GM19099 (cell line): ENCODE data around the gene RETSAT.
A peak's percentile ranks its signal among the peaks of the same experiment; 100 is the strongest.

Experiments used
- POLR2A ChIP-seq: IDR thresholded peaks from 3 replicates; pipeline ENCODE4 v1.6.1; 2011; ENCODE audit warnings: low read depth; ENCODE audit not compliant: insufficient read length; ENCODE audit errors: extremely low read depth

Gene RETSAT

DNA sequence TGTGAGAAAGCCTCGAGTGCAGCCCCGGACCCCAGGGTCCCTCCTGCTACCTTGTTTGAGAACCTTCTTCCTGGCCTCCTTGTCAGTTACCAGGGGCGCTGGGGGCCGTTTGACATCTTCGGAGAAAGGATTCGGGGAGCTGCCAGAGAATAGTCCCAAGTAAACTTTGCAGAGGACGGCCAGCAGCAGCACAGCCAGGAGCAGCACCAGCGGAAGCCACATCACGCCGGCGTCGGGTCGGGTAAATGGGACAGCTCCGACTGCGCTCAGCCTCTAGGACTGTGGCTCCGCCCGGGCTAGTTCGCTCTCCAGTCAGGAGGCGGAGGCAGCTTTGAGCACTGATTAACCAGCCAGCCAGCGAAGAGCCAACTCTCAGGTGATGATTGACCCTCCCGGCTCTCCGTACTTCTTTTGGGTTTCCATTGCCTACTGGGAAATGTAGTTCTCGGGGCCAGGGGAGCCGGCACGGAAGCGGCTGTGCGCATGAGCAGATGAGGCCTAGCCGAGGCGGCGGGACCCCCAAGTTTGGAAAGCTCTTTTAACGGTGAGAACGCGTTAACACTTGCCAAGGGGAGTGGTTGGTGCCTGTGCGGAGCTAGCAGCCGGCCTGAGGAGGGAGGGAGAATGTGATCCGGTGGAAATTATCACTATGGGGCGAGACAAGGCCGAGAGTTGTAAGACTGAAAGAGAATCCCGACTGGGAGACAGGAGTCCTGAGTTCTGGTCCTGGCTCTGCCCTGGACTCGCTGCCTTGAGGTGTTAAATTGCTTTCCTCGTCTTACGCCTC is at the start of gene RETSAT, which contains the start of gene ELMOD3:
TSS of gene RETSAT (minus strand) at position 243 of the 787 bp plus-strand sequence. CDS start at position 222, 21 bp downstream.
TSS of gene ELMOD3 (plus strand) at position 484 of the 787 bp plus-strand sequence. CDS start 2,430 bp downstream, outside the sequence.
- peak; percentile 99 for TF ChIP-seq POLR2A

DNA sequence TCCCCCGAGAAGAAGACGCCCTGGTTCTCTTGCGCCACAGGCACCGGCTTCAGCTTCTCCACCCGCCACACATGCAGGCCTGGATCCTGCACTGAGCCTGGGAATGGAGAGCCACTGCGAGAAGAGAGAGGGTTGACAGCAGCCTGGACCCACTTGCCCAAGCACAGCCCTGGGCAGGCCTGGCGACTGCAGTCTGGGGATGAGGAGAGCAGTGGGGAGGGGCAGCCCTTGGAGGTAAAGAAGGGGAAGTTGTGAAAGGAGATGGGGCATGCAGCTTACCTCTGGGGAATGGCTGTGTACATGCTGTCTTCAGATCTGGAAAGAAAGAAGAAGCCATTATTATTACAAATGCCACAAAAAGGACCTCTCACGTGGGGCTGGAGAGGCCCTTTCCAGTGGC is 47.5 kb upstream of the RETSAT start:
- no peak for TF ChIP-seq POLR2A

DNA sequence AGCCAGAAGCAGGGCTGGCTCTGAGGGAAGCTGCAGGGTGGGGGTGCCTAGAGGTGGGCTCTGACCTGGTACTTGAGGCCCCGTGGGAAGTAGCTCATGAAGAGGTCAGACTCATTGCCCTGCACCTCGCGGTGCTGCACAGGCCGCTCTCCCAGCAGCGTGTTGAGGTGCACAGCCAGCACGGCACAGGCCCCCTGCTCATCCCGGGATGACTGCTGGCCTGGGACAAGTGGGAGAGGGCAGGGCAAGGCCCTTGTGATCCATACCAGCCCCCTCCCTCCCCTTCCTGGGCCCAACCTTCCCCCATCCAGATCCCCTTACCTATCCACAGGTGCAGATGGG is 47.1 kb upstream of the RETSAT start:
- no peak for TF ChIP-seq POLR2A

DNA sequence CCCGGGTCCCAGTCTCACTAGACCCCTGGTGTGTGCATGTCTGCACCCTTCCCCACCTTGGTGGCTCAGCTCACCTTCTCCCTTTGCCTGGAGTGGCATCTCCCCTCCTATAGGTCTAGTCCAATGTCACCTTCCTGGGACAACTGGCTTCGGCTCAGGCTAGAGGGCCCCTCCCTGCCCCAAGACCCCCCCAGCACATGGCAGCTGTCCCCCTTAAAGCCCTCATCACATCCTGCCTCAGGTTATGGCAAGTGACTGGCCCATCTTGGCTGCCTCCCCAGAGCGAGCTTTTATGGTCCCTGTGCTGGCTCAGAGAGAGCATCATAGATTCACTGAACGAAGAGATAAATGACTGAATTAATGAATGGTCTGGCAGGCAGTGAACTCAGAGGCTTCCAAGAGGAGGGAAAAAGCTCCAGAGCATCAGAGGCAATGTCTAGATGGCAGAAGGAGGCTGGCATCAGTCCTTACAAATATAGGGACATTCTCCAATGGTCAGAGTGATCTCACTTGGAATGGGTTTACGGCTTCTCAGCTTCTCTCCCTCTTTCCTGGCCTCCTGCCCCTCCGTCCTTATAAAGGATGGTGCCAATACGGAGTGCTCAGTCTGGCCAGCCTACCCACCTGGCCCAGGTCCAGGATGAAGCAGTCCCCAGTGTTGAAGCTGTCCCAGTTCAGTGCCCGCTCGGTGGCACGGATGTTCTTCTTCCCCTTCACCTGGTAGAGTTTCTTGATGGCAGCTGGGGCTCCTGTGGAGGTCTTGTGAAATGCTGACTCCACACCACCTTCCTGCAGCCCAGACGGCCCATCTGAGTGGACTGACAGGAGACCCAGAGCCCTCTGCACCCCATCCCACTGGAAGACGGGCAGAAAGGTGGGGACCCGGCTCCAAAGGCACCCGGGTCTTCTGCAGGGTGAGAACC is 46.5 kb upstream of the RETSAT start:
- no peak for TF ChIP-seq POLR2A

DNA sequence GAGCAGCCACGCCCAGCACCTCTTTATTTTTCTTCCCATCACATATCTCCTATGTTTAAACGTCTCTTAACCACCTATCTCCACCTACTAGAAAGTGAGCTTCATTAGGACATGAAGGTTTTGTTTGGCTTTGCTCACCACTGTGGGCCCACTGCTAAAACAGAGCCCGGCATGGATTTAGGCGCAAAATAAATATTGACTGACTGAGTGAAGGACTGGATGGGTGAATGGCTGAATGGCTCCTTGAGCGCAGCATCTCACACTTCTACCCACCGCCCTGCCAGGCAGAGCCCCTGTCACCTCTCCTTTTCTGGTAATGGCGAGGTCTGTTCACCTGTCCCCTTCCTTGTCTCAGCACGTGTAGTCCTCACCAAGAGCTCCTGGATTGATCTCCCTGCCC is 45.7 kb upstream of the RETSAT start:
- no peak for TF ChIP-seq POLR2A

DNA sequence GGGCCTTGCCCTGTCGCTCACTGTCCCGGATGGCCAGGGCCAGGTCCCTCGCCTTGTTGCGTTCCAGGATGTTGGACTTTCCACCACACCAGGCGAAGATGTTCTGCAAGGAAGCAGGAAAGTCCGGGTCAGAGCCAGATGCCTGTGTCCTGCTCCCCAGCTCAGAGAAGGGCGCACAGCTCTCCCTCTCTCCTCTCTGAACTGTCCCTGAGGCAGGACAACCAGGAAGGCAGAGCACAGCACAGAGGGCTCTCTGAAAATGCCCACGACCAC is 44.8 kb upstream of the RETSAT start:
- TF ChIP-seq POLR2A: no peak

DNA sequence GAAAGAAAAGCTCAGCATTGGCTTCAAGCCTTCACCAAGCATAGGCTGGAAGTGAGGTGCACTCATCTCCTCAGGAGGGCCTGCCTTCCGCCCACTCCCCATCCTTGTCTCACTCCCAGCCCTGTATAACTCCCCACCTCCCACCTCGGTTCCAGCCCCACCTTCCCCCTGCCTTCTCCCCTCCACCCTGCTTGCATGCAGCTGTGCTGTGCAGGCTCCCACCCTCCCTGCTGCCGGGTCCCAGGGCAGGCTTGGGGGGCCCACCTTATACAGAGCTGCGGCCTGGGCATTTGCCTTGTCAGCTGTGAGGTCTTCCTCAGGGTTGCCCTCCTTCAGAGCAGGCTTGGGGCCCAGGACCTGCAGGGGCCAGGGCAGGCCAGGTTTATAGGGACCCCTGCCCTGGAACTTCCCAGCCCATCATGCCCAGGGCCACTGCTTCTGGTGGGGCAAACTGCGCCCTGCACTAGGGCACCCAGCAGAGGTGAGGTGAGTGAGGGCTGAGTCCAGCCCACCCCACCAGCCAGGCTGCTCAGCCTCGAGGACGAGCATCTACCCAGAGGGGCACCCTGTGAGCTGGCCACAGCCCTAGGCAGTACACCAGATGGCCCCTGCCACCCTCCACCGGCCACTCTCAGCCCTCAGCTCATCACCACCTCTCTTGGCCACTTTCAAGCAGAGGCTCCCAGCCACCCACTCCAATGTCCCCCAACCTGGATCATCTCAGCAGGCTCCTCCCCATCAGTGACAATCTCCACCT is 44.3 kb upstream of the RETSAT start:
- no peak for TF ChIP-seq POLR2A

DNA sequence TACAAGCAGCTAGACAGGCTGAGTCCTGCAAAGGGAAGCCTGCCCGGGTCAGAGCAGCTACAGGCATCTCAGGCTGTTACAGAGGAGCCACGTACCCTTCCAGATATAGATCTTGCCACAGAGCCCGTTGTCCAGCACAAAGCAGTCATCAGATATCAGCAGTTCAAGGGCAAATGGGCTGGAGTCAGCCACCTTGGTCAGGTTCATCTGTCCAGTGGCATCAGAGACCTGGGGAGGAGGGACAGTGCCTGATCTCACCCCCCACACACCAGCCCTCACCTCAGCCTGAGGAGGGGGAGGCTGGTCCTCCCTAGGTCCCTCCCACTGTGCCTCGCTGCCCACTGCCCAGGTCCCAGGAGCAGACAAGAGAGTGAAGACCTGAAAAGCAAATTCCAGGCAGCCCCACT is 43.6 kb upstream of the RETSAT start:
- TF ChIP-seq POLR2A: no peak

DNA sequence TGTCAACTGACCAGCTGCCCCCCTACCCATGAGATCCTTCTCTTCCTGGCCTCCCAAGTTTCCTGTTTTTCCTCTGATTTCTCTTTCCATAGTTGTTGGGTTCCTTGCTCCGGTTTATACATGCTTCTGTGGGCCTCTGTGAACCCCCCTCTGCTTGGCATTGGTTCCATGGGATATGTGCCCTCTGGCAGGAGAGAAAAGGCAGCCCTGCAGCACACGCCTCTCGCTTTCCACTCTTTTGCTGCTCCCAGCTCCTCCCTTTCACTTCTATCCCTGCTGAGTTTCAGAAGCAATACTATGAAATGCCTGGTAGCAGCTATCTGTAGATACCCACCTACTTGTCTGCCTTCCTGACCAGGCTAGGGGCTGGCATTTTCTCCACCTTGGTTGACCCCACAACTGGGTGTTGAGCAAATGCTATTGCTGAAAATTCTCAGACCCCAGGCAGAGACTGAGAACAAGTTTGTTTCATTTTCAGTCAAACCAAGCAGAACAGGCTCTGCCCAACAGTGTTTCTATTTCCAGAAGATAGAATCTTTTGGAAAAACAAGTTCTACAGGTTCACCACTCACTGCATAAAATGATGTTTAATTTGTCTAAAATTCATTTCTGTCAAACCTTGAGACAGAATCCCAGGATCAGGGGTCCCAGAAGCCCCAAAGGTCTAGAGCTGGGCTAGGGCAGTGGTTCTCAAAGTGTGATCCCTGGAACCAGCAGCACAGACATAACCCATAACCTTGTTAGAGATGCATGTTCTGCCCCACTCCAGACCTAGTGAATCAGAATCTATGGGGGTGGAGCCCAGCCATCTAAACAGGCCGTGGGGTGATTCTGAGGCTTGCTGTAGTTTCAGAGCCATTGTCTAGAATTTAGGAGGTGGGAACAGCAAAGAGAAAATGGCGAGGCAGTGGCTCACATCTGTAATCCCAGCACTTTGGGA is 42.5 kb upstream of the RETSAT start:
- no peak for TF ChIP-seq POLR2A

DNA sequence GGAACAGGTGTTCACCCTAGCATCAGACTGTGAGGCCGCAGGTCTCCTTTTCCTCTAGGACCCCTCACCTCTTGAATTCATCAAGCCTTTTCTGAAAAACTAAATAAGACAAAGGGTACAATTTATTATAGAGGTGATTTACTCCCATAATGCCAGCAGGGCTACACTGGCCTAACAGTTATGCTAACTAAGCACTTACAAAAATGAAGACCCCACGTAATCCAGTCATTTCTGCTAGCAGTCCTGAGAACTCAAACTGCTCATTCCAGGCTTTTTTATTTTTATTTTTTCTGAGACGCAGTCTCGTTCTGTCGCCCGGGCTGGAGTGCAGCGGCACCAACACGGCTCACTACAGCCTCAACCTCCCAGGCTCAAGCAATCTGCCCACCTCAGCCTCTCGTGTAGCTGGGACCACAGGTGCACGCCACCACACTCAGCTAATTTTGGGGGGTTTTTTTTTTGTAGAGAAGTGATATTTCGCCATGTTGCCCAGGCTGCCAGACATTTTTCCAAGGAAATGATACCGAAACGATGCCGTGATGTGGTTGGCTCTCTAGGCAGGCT is 41.7 kb upstream of the RETSAT start:
- TF ChIP-seq POLR2A: no peak

DNA sequence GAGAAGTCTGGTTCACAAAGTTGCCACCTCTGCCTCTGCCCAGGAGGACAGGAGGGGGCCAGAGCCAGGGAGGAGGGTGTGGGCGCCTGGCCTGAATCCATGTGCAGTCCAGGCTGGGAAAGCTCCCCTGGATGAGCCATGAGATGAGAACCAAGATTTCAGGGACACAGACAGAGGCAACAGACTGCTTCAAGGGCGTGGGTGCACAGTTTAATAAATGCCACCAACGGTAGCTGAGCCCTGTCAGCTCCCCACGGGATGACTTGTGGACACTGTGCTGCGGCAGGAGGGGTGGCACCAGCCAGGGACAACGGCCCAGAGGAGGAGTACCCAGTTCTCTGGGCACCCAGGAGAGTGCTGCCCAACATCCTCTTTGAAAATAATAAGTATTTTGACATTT is 40.6 kb upstream of the RETSAT start:
- no peak for TF ChIP-seq POLR2A

DNA sequence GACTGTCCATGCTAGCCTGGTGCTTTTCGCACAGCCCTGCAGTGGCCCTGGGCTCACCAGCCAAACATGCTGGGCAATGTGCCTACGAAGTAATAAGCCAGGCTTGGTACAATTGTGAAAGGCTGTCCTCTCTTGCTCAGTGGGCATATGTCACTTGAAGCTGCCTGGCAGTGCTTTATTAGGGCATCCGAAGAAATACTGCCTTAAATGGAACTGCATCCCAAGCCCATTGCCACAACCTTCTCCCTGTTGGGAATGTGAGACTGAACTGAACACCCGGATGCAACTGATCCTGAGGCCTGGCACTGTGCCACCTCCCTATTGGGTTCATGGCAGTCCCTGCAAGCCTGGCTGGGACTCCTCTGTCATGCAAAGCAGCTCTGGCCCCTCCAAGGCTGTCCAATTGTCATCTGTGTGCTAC is 39.9 kb upstream of the RETSAT start:
- TF ChIP-seq POLR2A: no peak

DNA sequence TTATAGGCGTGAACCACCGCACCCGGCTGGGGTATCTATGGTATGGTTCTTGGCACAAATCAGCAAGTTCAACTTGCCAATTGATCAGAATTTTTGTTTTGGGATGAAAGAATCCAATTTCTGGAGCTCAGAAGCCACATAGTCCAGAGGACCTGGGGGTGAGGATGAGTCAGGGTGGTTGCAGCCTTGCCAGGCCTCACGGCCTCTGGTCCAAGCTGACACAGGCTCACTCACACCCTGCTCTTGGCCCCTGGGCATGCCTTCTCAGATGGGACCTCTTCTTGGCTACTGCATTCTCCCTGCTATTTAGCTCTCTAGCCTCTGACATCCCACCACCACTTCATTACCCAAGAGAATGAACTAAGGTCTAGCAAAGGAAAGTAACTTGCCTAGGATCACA is 39.5 kb upstream of the RETSAT start:
- no peak for TF ChIP-seq POLR2A

DNA sequence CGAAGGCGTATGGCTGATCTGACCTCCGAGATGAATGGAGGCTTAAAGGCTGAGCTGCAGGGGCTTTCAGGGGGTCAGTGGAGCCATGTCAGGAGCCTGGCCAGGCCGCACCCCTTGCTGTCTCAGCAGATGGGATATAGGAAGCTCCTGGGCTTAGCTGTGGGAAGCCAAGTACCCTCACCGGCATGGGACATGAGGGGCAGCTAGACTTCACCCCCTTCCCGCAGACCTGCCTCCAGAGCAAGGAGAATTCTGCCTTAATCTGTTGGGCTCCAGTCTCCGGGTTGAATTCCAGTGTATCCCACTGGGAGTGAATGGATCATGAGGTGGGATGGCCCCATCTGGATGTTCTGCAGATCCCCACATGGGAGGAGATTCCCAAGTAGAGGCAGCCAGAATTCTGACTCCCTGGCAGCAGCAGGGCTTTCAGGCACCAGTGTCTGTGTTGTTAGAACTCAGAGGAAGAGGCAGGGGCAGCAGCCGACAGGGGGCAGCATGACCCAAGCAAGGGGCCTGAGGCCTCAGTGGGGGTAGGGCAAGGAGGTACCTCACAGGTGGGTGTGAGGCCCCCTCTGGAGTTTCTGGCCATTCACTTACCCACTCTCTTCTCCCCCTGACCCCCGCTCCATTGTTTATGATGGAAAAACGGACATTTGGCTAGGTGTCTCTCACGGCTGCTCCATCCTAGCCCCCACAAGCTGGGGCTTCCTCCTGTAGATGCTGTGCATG is 36.8 kb upstream of the RETSAT start:
- TF ChIP-seq POLR2A: no peak
